GM23248 (cell line): ENCODE results near the gene TMEM59L.

Experiments
- EZH2 ChIP-seq: fragments of 200-600 bp; sonication (generic); IDR thresholded peaks from 2 replicates; pipeline ENCODE4 v1.6.1; 2018; ENCODE audit warnings: antibody characterized with exemption, mild to moderate bottlenecking; ENCODE audit not compliant: insufficient read depth, poor library complexity, severe bottlenecking
- EZH2phosphoT487 ChIP-seq: fragments of 200-600 bp; sonication (generic); IDR thresholded peaks from 2 replicates; pipeline ENCODE4 v1.6.1; 2018; ENCODE audit warnings: antibody characterized with exemption, moderate library complexity, mild to moderate bottlenecking, low read depth; ENCODE audit not compliant: insufficient read depth

- TF ChIP-seq EZH2 = no peak
- TF ChIP-seq EZH2phosphoT487 = no peak
Observed at GRCh38 chr19:18647807-18648206, 35.1 kb downstream of the TMEM59L start.
